Osteocyte (in vitro differentiated cells): Measurements from ENCODE around the gene TMC7. TPM values are rescaled to one million over a fixed set of nuclear protein-coding genes. Genes with fewer than 3 reads are reported as not detected.
"Not testable (repeated sequence)": the region's sequence is repeated elsewhere in the genome, so short reads cannot be mapped to it uniquely, and the experiment has no call there.

ENCODE experiments used
- DNase-seq: peaks from one replicate; pipeline ENCODE4 v3.0.0; 2021; ENCODE audit warnings: mixed read lengths; ENCODE audit not compliant: unreplicated experiment; ENCODE audit errors: extremely low spot score
- H3K27ac Mint-ChIP-seq: one replicate; pipeline ENCODE4 v1.8.0; 2021; ENCODE audit warnings: mild to moderate bottlenecking, mixed read lengths; ENCODE audit not compliant: unreplicated experiment
- H3K27me3 Mint-ChIP-seq: one replicate; pipeline ENCODE4 v1.8.0; 2021; ENCODE audit warnings: mixed read lengths; ENCODE audit not compliant: unreplicated experiment
- H3K36me3 Mint-ChIP-seq: one replicate; pipeline ENCODE4 v1.8.0; 2021; ENCODE audit warnings: mixed read lengths; ENCODE audit not compliant: unreplicated experiment
- H3K4me1 Mint-ChIP-seq: one replicate; pipeline ENCODE4 v1.8.0; 2021; ENCODE audit warnings: mixed read lengths; ENCODE audit not compliant: unreplicated experiment
- H3K4me3 Mint-ChIP-seq: one replicate; pipeline ENCODE4 v1.8.0; 2021; ENCODE audit warnings: mild to moderate bottlenecking, moderate library complexity, mixed read lengths; ENCODE audit not compliant: unreplicated experiment
- H3K9me3 Mint-ChIP-seq: one replicate; pipeline ENCODE4 v1.8.0; 2021; ENCODE audit warnings: mixed read lengths; ENCODE audit not compliant: unreplicated experiment
- total RNA-seq: library from RNA; stranded (reverse); gene quantifications from 2 replicates; pipeline ENCODE4 v1.2.1, GENCODE V29; 2021
- TF ChIP-seq, protein P1 (sequence below): fragments of 200-600 bp; sonication (generic); IDR thresholded peaks from 2 replicates; pipeline ENCODE4 v1.5.0; 2021; ENCODE audit warnings: antibody characterized with exemption, mild to moderate bottlenecking, moderate library complexity

The TMC7 gene
- total RNA-seq, 1 donor from 2014 or later = 1.2 TPM

DNA sequence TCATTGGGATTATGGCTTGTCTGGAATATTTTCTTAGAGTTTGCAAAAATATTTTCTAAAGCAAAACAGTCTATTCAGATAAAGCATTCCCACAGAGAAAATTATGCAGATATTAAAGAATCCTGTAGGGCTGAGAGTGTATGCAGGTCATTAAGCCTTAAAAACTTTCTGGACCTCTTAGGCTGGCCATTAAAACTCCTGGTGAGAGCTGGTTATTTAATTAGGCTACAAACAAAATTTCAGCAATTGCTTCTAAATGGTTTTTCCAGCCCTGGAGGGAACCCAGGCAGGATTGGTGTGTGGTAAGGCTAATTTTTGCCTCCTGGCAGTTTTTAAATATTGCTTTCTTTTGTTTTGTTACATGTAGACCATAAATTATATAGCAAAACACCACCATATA, 30.2 kb upstream of the TMC7 start:
- Mint-ChIP-seq H3K9me3 (no peaks in the 10 kb centered on the region), H3K4me1 (no peaks in the 10 kb centered on the region), H3K4me3 (no peak overlapping the region), H3K27ac (no peak overlapping the region), H3K27me3 (peaks cover 20% of the 10 kb centered on the region), H3K36me3 (no peaks in the 10 kb centered on the region)
- TF ChIP-seq, protein P1, sequence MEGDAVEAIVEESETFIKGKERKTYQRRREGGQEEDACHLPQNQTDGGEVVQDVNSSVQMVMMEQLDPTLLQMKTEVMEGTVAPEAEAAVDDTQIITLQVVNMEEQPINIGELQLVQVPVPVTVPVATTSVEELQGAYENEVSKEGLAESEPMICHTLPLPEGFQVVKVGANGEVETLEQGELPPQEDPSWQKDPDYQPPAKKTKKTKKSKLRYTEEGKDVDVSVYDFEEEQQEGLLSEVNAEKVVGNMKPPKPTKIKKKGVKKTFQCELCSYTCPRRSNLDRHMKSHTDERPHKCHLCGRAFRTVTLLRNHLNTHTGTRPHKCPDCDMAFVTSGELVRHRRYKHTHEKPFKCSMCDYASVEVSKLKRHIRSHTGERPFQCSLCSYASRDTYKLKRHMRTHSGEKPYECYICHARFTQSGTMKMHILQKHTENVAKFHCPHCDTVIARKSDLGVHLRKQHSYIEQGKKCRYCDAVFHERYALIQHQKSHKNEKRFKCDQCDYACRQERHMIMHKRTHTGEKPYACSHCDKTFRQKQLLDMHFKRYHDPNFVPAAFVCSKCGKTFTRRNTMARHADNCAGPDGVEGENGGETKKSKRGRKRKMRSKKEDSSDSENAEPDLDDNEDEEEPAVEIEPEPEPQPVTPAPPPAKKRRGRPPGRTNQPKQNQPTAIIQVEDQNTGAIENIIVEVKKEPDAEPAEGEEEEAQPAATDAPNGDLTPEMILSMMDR = no peak
- no peak for DNase-seq

DNA sequence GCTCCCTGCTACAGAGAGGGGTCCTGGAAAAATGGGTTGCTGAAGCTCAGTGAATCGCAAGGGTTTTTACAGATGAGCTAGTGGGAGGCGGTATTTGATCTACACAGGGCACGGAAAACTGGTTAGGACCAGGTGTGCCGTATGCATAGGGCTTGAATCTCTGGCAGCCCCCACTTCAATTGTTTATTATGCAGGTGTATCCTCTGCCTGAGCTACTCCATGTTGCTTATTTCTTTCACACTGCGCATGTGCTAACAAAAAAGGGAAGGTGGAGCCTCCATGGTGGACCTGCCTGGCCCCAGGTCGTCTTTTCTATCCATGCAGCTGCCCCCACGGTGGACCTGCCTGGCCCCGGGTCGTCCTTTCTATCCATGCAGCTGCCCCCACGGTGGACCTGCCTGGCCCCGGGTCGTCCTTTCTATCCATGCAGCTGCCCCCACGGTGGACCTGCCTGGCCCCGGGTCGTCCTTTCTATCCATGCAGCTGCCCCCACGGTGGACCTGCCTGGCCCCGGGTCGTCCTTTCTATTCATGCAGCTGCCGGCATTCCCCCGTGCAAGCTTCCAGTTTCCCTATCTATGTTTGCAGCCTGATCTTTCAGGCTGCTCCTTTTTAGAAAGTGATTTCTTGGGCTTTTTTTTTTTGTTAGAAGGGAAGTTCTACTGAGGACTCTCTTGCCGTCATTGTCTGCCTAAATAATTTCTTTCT, 27.7 kb upstream of the TMC7 start:
- H3K27ac Mint-ChIP-seq, H3K9me3 Mint-ChIP-seq, DNase-seq, H3K4me3 Mint-ChIP-seq, H3K4me1 Mint-ChIP-seq, H3K36me3 Mint-ChIP-seq: not testable (repeated sequence)
- peaks cover 21% of the 10 kb centered on the region for H3K27me3 Mint-ChIP-seq

DNA sequence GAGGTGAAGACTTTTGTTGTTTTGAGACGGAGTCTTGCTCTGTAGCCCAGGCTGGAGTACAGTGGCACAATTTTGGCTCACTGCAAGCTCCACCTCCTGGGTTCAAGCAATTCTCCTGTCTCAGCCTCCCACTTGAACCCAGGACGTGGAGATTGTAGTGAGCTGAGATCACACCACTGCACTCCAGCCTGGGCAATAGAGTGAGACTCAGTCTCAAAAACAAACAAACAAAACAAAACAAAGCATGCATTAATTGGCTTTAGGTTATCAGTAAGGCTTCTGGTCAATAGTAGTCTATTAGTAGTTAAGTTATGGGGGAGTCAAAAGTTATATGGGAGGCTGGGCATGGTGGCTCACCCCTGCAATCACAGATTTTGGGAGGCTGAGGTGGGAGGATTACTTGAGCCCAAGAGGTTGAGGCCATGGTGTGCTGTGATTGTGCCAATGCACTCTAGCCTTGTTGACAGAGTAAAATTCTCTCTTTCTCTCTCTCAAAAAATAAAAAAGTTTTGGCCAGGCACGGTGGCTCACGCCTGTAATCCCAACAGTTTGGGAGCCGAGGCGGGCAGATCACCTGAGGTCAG, 27.0 kb upstream of the TMC7 start:
- H3K4me1 Mint-ChIP-seq, H3K9me3 Mint-ChIP-seq, H3K4me3 Mint-ChIP-seq, H3K27ac Mint-ChIP-seq, DNase-seq, H3K36me3 Mint-ChIP-seq: not testable (repeated sequence)
- H3K27me3 Mint-ChIP-seq = peaks cover 26% of the 10 kb centered on the region

DNA sequence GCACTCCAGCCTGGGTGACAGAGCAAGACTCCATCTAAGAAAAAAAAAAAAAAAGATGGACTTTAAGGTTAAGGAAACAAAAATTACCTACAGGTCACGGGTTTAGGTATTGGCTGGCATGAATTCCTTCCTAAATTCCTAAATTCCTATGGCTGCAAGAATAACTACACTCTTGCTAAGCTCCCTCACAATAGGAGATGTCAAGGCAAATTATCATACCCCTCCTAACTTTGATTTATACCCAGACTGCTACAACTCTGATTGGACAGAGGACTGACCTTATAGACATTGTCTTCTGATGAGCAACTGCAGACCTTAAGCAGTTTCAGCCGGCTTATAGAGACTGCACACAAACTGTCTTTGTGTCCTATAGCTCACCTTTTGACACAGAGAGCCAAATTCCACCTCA, 25.1 kb upstream of the TMC7 start:
- Mint-ChIP-seq H3K9me3 (no peaks in the 10 kb centered on the region), H3K27me3 (peaks cover 29% of the 10 kb centered on the region), H3K4me3 (no peak overlapping the region), H3K4me1 (peaks cover 2% of the 10 kb centered on the region), H3K27ac (no peak overlapping the region), H3K36me3 (no peaks in the 10 kb centered on the region)
- TF ChIP-seq, protein P1 = no peak
- no peak for DNase-seq

DNA sequence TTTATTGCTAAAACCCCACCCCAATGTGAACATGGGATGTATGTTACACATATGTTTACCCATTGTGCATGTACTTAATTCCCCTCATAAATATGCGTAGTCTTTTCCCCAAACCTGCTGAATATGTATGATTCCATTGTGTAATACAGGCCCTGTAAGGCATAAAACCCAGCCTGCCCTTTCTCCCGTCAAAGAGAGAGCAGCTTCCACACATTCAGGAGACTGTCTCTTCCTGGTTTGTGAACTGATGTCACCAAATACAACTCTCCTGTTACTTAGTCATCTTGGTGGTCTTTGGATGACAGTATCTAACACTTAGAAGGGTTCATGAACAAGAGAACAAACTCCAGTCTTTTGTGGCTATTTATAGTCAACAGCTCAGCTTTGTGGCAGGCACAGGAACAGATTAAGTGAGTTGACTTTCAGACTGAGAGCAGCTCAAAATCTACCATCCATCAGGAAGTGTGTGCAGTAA, 24.7 kb upstream of the TMC7 start:
- Mint-ChIP-seq H3K9me3 (no peaks in the 10 kb centered on the region), H3K4me1 (peaks cover 2% of the 10 kb centered on the region), H3K36me3 (no peaks in the 10 kb centered on the region), H3K27me3 (peaks cover 29% of the 10 kb centered on the region), H3K4me3 (no peak overlapping the region), H3K27ac (no peak overlapping the region)
- DNase-seq = no peak
- TF ChIP-seq, protein P1 = no peak

DNA sequence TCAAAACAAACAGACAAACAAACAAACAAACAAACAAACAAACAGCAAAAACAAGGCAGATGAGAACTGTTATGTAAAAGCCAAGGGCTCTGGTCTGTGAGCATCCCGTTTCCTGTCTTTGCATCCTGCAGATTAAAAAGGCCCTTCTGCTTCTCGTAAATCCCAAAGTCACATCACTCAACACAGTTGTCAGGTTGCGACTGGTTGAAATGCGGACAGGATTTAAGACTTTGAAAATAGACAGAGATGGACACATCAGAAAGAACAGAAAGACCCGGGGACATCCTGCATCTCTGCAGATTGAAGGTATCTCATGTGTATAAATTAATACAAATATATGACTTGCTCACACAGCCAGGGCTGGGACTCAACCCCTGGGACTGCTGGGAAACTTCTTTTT, 18.2 kb upstream of the TMC7 start:
- Mint-ChIP-seq H3K27me3 (peaks cover 13% of the 10 kb centered on the region), H3K4me1 (peaks cover 4% of the 10 kb centered on the region), H3K27ac (no peak overlapping the region), H3K4me3 (no peak overlapping the region), H3K9me3 (no peaks in the 10 kb centered on the region), H3K36me3 (no peaks in the 10 kb centered on the region)
- DNase-seq = no peak
- TF ChIP-seq, protein P1 = no peak
